OCI-LY7 (cell line): ENCODE data around the gene USP25. TPM values are rescaled to one million over a fixed set of nuclear protein-coding genes. Genes with fewer than 3 reads are reported as not detected.

Experiments
- BruUV-seq: library from RNA; stranded (reverse); fragments of 400-500 nt; replicated peaks from 2 replicates; lab custom pipeline; 2021; lab: Mats Ljungman, UMichigan
- CTCF ChIA-PET: fragments of 300-600 bp; sonication (Branson Sonifier 250); formaldehyde crosslinking; loops from one replicate; lab custom pipeline; 2022; ENCODE audit warnings: antibody characterized with exemption; ENCODE audit not compliant: unreplicated experiment; lab: Charles Lee
- POLR2A ChIA-PET: fragments of 300-600 bp; sonication (Branson Sonifier 250); formaldehyde crosslinking; loops from one replicate; lab custom pipeline; 2022; ENCODE audit warnings: antibody characterized with exemption; lab: Charles Lee
- DNase-seq: peaks from one replicate; pipeline ENCODE4 v3.0.0-alpha.2; 2015; ENCODE audit warnings: low spot score
- H2AFZ ChIP-seq: fragments of 200-600 bp; sonication (generic), shearing (Covaris generic); 2 replicates; pipeline ENCODE4 v1.6.1; 2014; ENCODE audit warnings: mild to moderate bottlenecking, antibody characterized with exemption, low read length, moderate library complexity
- H3K27ac ChIP-seq: fragments of 200-600 bp; sonication (generic); 2 replicates; pipeline ENCODE4 v1.5.1; 2014; ENCODE audit warnings: mixed run types, low read depth, mild to moderate bottlenecking, moderate library complexity, low read length, inconsistent platforms; ENCODE audit not compliant: poor library complexity, severe bottlenecking
- H3K36me3 ChIP-seq: fragments of 200-600 bp; sonication (generic); 2 replicates; pipeline ENCODE4 v1.6.1; 2014; ENCODE audit warnings: mild to moderate bottlenecking, antibody characterized with exemption, low read length, moderate library complexity, mixed read lengths; ENCODE audit not compliant: insufficient read depth
- H3K4me1 ChIP-seq: fragments of 200-600 bp; sonication (generic); 2 replicates; pipeline ENCODE4 v1.5.1; 2014; ENCODE audit warnings: mild to moderate bottlenecking, low read length; ENCODE audit not compliant: insufficient read depth, poor library complexity, severe bottlenecking
- H3K4me2 ChIP-seq: fragments of 200-600 bp; sonication (generic); 2 replicates; pipeline ENCODE4 v1.6.1; 2014; ENCODE audit warnings: mild to moderate bottlenecking, low read length
- H3K4me3 ChIP-seq: fragments of 200-600 bp; sonication (generic); 2 replicates; pipeline ENCODE4 v1.5.1; 2014; ENCODE audit warnings: mild to moderate bottlenecking, low read depth, low read length; ENCODE audit not compliant: poor library complexity, severe bottlenecking
- H3K79me2 ChIP-seq: fragments of 200-600 bp; sonication (generic); 2 replicates; pipeline ENCODE4 v1.6.1; 2016; ENCODE audit warnings: low read depth, mild to moderate bottlenecking, low read length, moderate library complexity, mixed read lengths; ENCODE audit not compliant: insufficient read depth
- H3K9me2 ChIP-seq: fragments of 200-600 bp; sonication (generic); 2 replicates; pipeline ENCODE4 v1.6.1; 2016; ENCODE audit warnings: mild to moderate bottlenecking, low read length, mixed read lengths; ENCODE audit not compliant: insufficient read depth
- H3K9me3 ChIP-seq: fragments of 200-600 bp; sonication (generic); 2 replicates; pipeline ENCODE4 v1.6.1; 2014; ENCODE audit warnings: mild to moderate bottlenecking, mixed run types, low read length, mixed read lengths
- H4K20me1 ChIP-seq: fragments of 200-600 bp; sonication (generic); 2 replicates; pipeline ENCODE4 v1.6.1; 2014; ENCODE audit warnings: mild to moderate bottlenecking, antibody characterized with exemption, low read length, moderate library complexity, mixed read lengths; ENCODE audit not compliant: insufficient read depth
- CTCF ChIP-seq: fragments of 200-600 bp; sonication (generic); conservative IDR thresholded peaks from 2 replicates; pipeline ENCODE4 v1.5.1; 2014; ENCODE audit warnings: mild to moderate bottlenecking, antibody characterized with exemption, low read length, moderate library complexity, mixed read lengths
- EZH2phosphoT487 ChIP-seq: fragments of 200-600 bp; sonication (generic); IDR thresholded peaks from 2 replicates; pipeline ENCODE4 v1.6.1; 2018; ENCODE audit warnings: low read depth, borderline replicate concordance, mild to moderate bottlenecking, mixed run types, antibody characterized with exemption, low read length, moderate library complexity, mixed read lengths
- intact Hi-C: fragments of 100-400 bp; cut with micrococcal nuclease; formaldehyde crosslinking; loops from one replicate; pipeline ENCODE4 v1.10.0; 2022; ENCODE audit not compliant: unreplicated experiment
- total RNA-seq, 2 experiments: library from RNA; depleted of rRNA in 1 of 2; stranded (reverse); fragments of >200 nt in 1 of 2; shearing (Covaris generic) in 1 of 2; gene quantifications; 2 replicates each; pipeline ENCODE4 v1.2.3, GENCODE V29; 2014 to 2022

The USP25 gene
- total RNA-seq, 2 experiments from 2014 or later = 25.1 to 28.1 TPM

DNA sequence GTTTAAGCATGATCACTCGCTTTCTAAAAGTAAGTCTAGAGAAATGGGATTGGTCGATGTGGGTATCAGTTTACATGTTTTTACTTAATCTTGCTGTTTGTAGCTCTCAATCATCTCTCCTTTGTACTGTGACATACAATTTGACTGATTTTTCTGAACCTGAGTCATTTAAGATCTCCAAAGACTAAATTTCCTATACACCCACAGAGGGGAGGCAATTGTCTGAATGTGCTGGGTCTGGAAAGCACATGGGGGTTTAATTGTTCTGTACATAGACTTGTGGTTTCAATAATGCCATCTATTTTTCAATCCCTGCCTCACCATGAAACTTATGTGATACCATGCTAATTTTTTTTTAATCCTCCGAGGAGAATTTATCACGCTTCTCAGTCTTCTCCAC is 65.8 kb downstream of the USP25 start:
- no peak overlapping the region for H3K4me3 ChIP-seq
- H4K20me1 ChIP-seq = no peaks in the 10 kb centered on the region
- TF ChIP-seq EZH2phosphoT487 = no peak
- TF ChIP-seq CTCF = no peak
- intact Hi-C loops = no loop called here
- no peak overlapping the region for H3K4me2 ChIP-seq
- no peak overlapping the region for H3K27ac ChIP-seq
- CTCF ChIA-PET = no interaction called here
- H3K79me2 ChIP-seq = no peaks in the 10 kb centered on the region
- BruUV-seq = no TSS peak
- H3K9me3 ChIP-seq = no peaks in the 10 kb centered on the region
- POLR2A ChIA-PET = no interaction called here
- no peaks in the 10 kb centered on the region; the same call in 1 of the 2 replicates for H3K9me2 ChIP-seq
- no peaks in the 10 kb centered on the region for H3K36me3 ChIP-seq
- DNase-seq = no peak
- H2AFZ ChIP-seq = no peak overlapping the region
- no peaks in the 10 kb centered on the region for H3K4me1 ChIP-seq

DNA sequence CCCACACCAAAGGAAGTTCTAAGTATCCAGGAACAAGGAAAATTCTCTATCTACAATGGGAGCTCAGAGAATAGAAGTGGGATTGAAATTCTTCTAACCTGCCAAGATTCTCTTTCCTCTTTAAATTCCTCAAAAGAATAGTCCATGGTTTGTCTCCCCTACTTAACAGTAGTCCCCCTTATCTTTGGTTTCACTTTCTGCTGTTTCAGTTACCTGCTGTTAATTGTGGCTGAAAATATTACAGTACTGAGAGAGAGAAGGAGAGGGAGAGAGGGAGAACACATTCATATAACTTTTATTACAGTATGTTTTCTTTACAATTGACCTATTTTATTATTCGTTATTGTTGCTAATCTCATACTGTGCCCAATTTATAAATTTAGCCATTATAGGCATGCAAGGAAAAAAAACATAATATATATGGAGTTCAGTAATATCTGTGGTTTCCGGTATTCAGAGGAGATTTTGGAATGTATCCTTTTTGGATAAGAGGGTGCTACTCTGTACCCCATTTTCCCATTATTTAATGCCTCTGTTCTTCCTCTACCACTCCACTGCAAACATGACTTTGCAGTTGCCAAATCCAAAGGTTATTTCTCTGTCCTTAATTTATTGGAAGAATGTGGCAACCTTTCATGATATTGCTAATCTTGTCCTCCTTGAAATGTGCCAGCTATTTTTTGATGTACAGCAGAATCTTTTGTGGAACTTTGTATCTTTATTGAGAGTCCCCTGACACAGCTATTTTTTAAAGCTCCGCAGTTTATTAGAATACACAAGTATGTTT is 68.0 kb downstream of the USP25 start:
- intact Hi-C loops = no loop called here
- TF ChIP-seq CTCF (no peak), EZH2phosphoT487 (no peak)
- no TSS peak for BruUV-seq
- Histone ChIP-seq H4K20me1 (no peaks in the 10 kb centered on the region), H3K36me3 (no peaks in the 10 kb centered on the region), H2AFZ (no peak overlapping the region), H3K79me2 (no peaks in the 10 kb centered on the region), H3K4me2 (no peak overlapping the region), H3K4me1 (no peaks in the 10 kb centered on the region), H3K9me3 (no peaks in the 10 kb centered on the region), H3K27ac (no peak overlapping the region), H3K4me3 (no peak overlapping the region), H3K9me2 (no peaks in the 10 kb centered on the region; the same call in 1 of the 2 replicates)
- ChIA-PET CTCF (no interaction called here), POLR2A (interaction anchor here (0.6 to 0.7 kb wide), 3 partner anchors 23 to 465 kb away, joined by 3 to 5 read pairs (median 4); no protein-coding TSS in a partner anchor)
- DNase-seq = no peak

DNA sequence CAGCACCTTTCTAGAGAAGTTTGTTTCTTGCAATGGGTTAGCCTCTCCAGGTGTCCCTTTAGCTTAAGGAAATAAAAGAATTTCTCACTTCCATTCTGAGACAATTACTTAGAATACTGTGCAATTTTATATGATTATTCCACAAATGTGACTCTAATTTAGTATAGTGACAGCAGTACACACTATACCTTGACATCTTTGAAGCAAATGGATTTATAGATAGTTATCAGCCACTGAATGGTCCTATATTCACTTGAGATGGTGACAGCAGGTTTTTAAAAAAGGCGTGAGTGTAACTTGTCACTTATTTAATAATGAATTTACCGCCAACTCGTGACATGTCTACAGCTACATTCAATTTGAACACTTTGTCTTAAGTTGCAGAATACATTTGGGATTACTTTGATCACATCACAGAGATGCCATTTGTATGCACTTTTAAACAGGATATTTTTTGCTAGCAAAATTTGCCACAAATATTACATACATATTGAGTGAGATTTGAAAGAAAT is 71.6 kb downstream of the USP25 start:
- H3K4me1 ChIP-seq = no peaks in the 10 kb centered on the region
- no TSS peak for BruUV-seq
- POLR2A ChIA-PET = interaction anchor here (0.6 to 0.9 kb wide), 2 partner anchors 40 to 1756 kb away, joined by 3 to 4 read pairs; no protein-coding TSS in a partner anchor
- TF ChIP-seq EZH2phosphoT487 = no peak
- TF ChIP-seq CTCF = no peak
- H3K4me3 ChIP-seq = no peak overlapping the region
- CTCF ChIA-PET = no interaction called here
- no peaks in the 10 kb centered on the region for H3K36me3 ChIP-seq
- H3K4me2 ChIP-seq = no peak overlapping the region
- DNase-seq = no peak
- H2AFZ ChIP-seq = no peak overlapping the region
- H4K20me1 ChIP-seq = no peaks in the 10 kb centered on the region
- H3K27ac ChIP-seq = no peak overlapping the region
- H3K9me2 ChIP-seq = no peaks in the 10 kb centered on the region
- no peaks in the 10 kb centered on the region for H3K9me3 ChIP-seq
- intact Hi-C loops = no loop called here
- no peaks in the 10 kb centered on the region for H3K79me2 ChIP-seq
